ENCODE measurements around the gene MAK. TPM values are rescaled to one million over a fixed set of nuclear protein-coding genes. Genes with fewer than 3 reads are reported as not detected.
"Not testable (repeated sequence)": the region's sequence is repeated elsewhere in the genome, so short reads cannot be mapped to it uniquely, and the experiment has no call there.

The MAK gene
- total and polyA plus RNA-seq, 2 experiments from 2014 or later = 0.18 to 0.77 TPM

GRCh38 chr6:10769419-10769818 is 68.9 kb downstream of the MAK start:
- DNase-seq (ENCODE audit: low read depth in 1 of 2, low spot score in 1 of 2) = no peak
- Histone ChIP-seq H3K27me3 (no peaks in the 10 kb centered on the region), H3K4me3 (no peak overlapping the region), H3K9me3 (ENCODE audit: low read depth) (no peaks in the 10 kb centered on the region), H3K4me1 (ENCODE audit: low read depth) (peaks cover 5% of the 10 kb centered on the region), H3K27ac (peak overlapping the region; percentile 26), H3K36me3 (peaks cover 11% of the 10 kb centered on the region)
- TF ChIP-seq CTCF (IDR thresholded peaks at IDR 0.05; ENCODE audit: low read depth, low read length) = no peak

GRCh38 chr6:10763006-10763405 is 75.3 kb downstream of the MAK start:
- Histone ChIP-seq H3K36me3 (peaks cover 3% of the 10 kb centered on the region), H3K9me3 (ENCODE audit: low read depth) (no peaks in the 10 kb centered on the region), H3K27ac (peak overlapping the region; percentile 53), H3K4me3 (no peak overlapping the region), H3K27me3 (no peaks in the 10 kb centered on the region), H3K4me1 (ENCODE audit: low read depth) (no peaks in the 10 kb centered on the region)
- TF ChIP-seq CTCF (IDR thresholded peaks at IDR 0.05; ENCODE audit: low read depth, low read length) = no peak
- DNase-seq (ENCODE audit: low read depth in 1 of 2, low spot score in 1 of 2) = peak in 1 of 2 donors; percentile 29

GRCh38 chr6:10759884-10760329 is 78.4 kb downstream of the MAK start:
- no peaks in the 10 kb centered on the region for H3K27me3 ChIP-seq
- no peak for TF ChIP-seq CTCF (IDR thresholded peaks at IDR 0.05; ENCODE audit: low read depth, low read length)
- peak overlapping the region; percentile 50 for H3K27ac ChIP-seq
- H3K9me3 ChIP-seq (ENCODE audit: low read depth) = no peaks in the 10 kb centered on the region
- H3K4me3 ChIP-seq = no peak overlapping the region
- DNase-seq (ENCODE audit: low read depth in 1 of 2, low spot score in 1 of 2) = peak in 1 of 2 donors; percentile 25
- H3K4me1 ChIP-seq (ENCODE audit: low read depth) = no peaks in the 10 kb centered on the region
- H3K36me3 ChIP-seq = peaks cover 16% of the 10 kb centered on the region

- no peaks in the 10 kb centered on the region for H3K9me3 ChIP-seq (ENCODE audit: low read depth)
- H3K4me3 ChIP-seq = no peak overlapping the region
- no peaks in the 10 kb centered on the region for H3K27me3 ChIP-seq
- peaks cover 16% of the 10 kb centered on the region for H3K36me3 ChIP-seq
- H3K4me1 ChIP-seq (ENCODE audit: low read depth) = no peaks in the 10 kb centered on the region
- peak; percentile 40 to 89 for DNase-seq (ENCODE audit: low read depth in 1 of 2, low spot score in 1 of 2)
- TF ChIP-seq CTCF (IDR thresholded peaks at IDR 0.05; ENCODE audit: low read depth, low read length) = peak; percentile 60
- H3K27ac ChIP-seq = peak overlapping the region; percentile 50
These were observed 79.0 kb downstream of the MAK start for GRCh38 chr6:10759312-10759839.

- H3K27me3 ChIP-seq = no peaks in the 10 kb centered on the region
- no peak for TF ChIP-seq CTCF (IDR thresholded peaks at IDR 0.05; ENCODE audit: low read depth, low read length)
- DNase-seq (ENCODE audit: low read depth in 1 of 2, low spot score in 1 of 2) = no peak
- no peak overlapping the region for H3K4me3 ChIP-seq
- H3K27ac ChIP-seq = peak overlapping the region; percentile 16
- H3K9me3 ChIP-seq (ENCODE audit: low read depth) = no peaks in the 10 kb centered on the region
- peaks cover 17% of the 10 kb centered on the region for H3K36me3 ChIP-seq
- peaks cover 7% of the 10 kb centered on the region for H3K4me1 ChIP-seq (ENCODE audit: low read depth)
These were observed 82.3 kb downstream of the MAK start for GRCh38 chr6:10756085-10756484.

GRCh38 chr6:10751757-10752156 is 86.6 kb downstream of the MAK start:
- not testable (repeated sequence) for H3K4me3 ChIP-seq; DNase-seq (ENCODE audit: low read depth in 1 of 2, low spot score in 1 of 2); H3K27me3 ChIP-seq; H3K9me3 ChIP-seq (ENCODE audit: low read depth)
- peaks cover 11% of the 10 kb centered on the region for H3K36me3 ChIP-seq
- peak overlapping the region; percentile 89 for H3K27ac ChIP-seq
- peaks cover 41% of the 10 kb centered on the region for H3K4me1 ChIP-seq (ENCODE audit: low read depth)

- H3K36me3 ChIP-seq; H3K9me3 ChIP-seq (ENCODE audit: low read depth); DNase-seq (ENCODE audit: low read depth in 1 of 2, low spot score in 1 of 2); H3K4me3 ChIP-seq; H3K27me3 ChIP-seq: not testable (repeated sequence)
- H3K27ac ChIP-seq = peak overlapping the region; percentile 89
- peaks cover 43% of the 10 kb centered on the region for H3K4me1 ChIP-seq (ENCODE audit: low read depth)
These were observed 87.8 kb downstream of the MAK start for GRCh38 chr6:10750568-10750967.
